Measurements from ENCODE around the gene EPHB1. TPM values are rescaled to one million over a fixed set of nuclear protein-coding genes. Genes with fewer than 3 reads are reported as not detected.

Gene EPHB1
- polyA plus RNA-seq, 3 donors, result 0.06 to 0.55 TPM; not detected in 1

DNA sequence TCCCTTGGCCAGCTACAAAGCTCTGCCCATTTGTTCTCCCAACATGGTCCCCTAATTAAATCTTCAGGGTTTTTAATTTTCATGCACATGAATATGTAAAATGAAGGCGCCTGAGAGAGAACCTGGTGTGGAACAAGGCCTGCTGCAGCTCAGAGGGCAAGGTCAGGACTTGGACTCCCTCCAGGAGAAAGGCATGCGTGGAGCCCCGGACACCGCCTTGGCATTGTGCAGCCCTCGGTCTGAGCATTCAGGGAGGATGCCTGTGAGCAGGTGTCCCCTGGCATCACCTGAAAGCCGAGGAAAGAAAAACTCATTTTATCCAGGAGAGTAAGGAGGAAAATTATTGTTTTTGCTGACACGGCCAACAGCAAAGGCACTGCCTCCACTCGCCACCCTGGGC, 33.8 kb upstream of the EPHB1 start:
- WGBS (ENCODE audit: insufficient coverage), result 95% methylated on average over 5 of the region's 8 CpGs
- no peak overlapping the region for H3K4me3 Mint-ChIP-seq
- Histone ChIP-seq H3K79me2 (ENCODE audit: insufficient read depth, low read length) (no peaks in the 10 kb centered on the region), H4K20me1 (ENCODE audit: insufficient read depth, low read length) (no peaks in the 10 kb centered on the region), H3K4me3 (replicated peaks in 1 of 3; ENCODE audit: low read depth in 2 of 3, low read length in 3 of 3) (no peak overlapping the region), H2AFZ (ENCODE audit: insufficient read depth, low read depth, low read length, poor library complexity, severe bottlenecking) (no peak overlapping the region), H3K9ac (ENCODE audit: insufficient read depth, low read length, poor library complexity, severe bottlenecking) (no peak overlapping the region), H3K4me1 (ENCODE audit: control insufficient read depth in 1 of 2, insufficient read depth in 2 of 2, low read length in 2 of 2) (no peaks in the 10 kb centered on the region), H3K4me2 (replicated peaks; ENCODE audit: extremely low read depth, low read length, poor library complexity, severe bottlenecking) (no peak overlapping the region), H3K27me3 (ENCODE audit: control insufficient read depth in 2 of 2, insufficient read depth in 2 of 2, low read length in 2 of 2) (no peaks in the 10 kb centered on the region), H3K27ac (ENCODE audit: low read depth in 1 of 2, low read length in 2 of 2) (no peak overlapping the region), H3K9me3 (replicated peaks in 1 of 2; ENCODE audit: control insufficient read depth in 1 of 2, insufficient read depth in 1 of 2, low read length in 2 of 2) (no peaks in the 10 kb centered on the region), H3K36me3 (replicated peaks in 1 of 2; ENCODE audit: control insufficient read depth in 1 of 2, insufficient read depth in 2 of 2, low read length in 2 of 2) (no peaks in the 10 kb centered on the region)
- H3K27me3 Mint-ChIP-seq (ENCODE audit: low read depth in 3 of 3), result peaks cover 0 to 1% (median 0%) of the 10 kb centered on the region in 3 donors
- no peaks in the 10 kb centered on the region for H3K4me1 Mint-ChIP-seq
- H3K36me3 Mint-ChIP-seq, result no peaks in the 10 kb centered on the region
- peaks cover 0 to 3% (median 0%) of the 10 kb centered on the region in 7 donors for H3K9me3 Mint-ChIP-seq
- no peak overlapping the region for H3K27ac Mint-ChIP-seq
- TF ChIP-seq, protein P1, sequence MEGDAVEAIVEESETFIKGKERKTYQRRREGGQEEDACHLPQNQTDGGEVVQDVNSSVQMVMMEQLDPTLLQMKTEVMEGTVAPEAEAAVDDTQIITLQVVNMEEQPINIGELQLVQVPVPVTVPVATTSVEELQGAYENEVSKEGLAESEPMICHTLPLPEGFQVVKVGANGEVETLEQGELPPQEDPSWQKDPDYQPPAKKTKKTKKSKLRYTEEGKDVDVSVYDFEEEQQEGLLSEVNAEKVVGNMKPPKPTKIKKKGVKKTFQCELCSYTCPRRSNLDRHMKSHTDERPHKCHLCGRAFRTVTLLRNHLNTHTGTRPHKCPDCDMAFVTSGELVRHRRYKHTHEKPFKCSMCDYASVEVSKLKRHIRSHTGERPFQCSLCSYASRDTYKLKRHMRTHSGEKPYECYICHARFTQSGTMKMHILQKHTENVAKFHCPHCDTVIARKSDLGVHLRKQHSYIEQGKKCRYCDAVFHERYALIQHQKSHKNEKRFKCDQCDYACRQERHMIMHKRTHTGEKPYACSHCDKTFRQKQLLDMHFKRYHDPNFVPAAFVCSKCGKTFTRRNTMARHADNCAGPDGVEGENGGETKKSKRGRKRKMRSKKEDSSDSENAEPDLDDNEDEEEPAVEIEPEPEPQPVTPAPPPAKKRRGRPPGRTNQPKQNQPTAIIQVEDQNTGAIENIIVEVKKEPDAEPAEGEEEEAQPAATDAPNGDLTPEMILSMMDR (IDR thresholded peaks at IDR 0.05), result no peak
- no peak for DNase-seq
- intact Hi-C loops (cut with micrococcal nuclease), result no loop called here

- Mint-ChIP-seq H3K4me1 (no peaks in the 10 kb centered on the region), H3K4me3 (no peak overlapping the region), H3K36me3 (no peaks in the 10 kb centered on the region), H3K27ac (no peak overlapping the region), H3K9me3 (peaks cover 0 to 3% (median 0%) of the 10 kb centered on the region in 7 donors), H3K27me3 (ENCODE audit: low read depth in 3 of 3) (peaks cover 0 to 1% (median 0%) of the 10 kb centered on the region in 3 donors)
- DNase-seq, result no peak
- no CpG with 5 or more reads among the region's 4 CpGs for WGBS (ENCODE audit: insufficient coverage)
- no peaks in the 10 kb centered on the region for H4K20me1 ChIP-seq (ENCODE audit: insufficient read depth, low read length)
- H2AFZ ChIP-seq (ENCODE audit: insufficient read depth, low read depth, low read length, poor library complexity, severe bottlenecking), result no peak overlapping the region
- H3K9me3 ChIP-seq (replicated peaks in 1 of 2; ENCODE audit: control insufficient read depth in 1 of 2, insufficient read depth in 1 of 2, low read length in 2 of 2), result no peaks in the 10 kb centered on the region
- TF ChIP-seq, protein P1 (IDR thresholded peaks at IDR 0.05), result no peak
- no peaks in the 10 kb centered on the region for H3K79me2 ChIP-seq (ENCODE audit: insufficient read depth, low read length)
- no peak overlapping the region for H3K4me3 ChIP-seq (replicated peaks in 1 of 3; ENCODE audit: low read depth in 2 of 3, low read length in 3 of 3)
- intact Hi-C loops (cut with micrococcal nuclease), result no loop called here
- no peak overlapping the region for H3K27ac ChIP-seq (ENCODE audit: low read depth in 1 of 2, low read length in 2 of 2)
- no peaks in the 10 kb centered on the region for H3K4me1 ChIP-seq (ENCODE audit: control insufficient read depth in 1 of 2, insufficient read depth in 2 of 2, low read length in 2 of 2)
- no peak overlapping the region for H3K9ac ChIP-seq (ENCODE audit: insufficient read depth, low read length, poor library complexity, severe bottlenecking)
- H3K4me2 ChIP-seq (replicated peaks; ENCODE audit: extremely low read depth, low read length, poor library complexity, severe bottlenecking), result no peak overlapping the region
- no peaks in the 10 kb centered on the region for H3K36me3 ChIP-seq (replicated peaks in 1 of 2; ENCODE audit: control insufficient read depth in 1 of 2, insufficient read depth in 2 of 2, low read length in 2 of 2)
- no peaks in the 10 kb centered on the region for H3K27me3 ChIP-seq (ENCODE audit: control insufficient read depth in 2 of 2, insufficient read depth in 2 of 2, low read length in 2 of 2)
Observed at GRCh38 chr3:134762016-134762415, 33.0 kb upstream of the EPHB1 start.
